SHP77 treated with DMSO at 0.1 percent for 48 hours (cell line): ENCODE measurements around the gene KLHL26.

Experiments used
- DNase-seq: peaks from one replicate; lab custom pipeline; 2025; lab: John Stamatoyannopoulos, UW

KLHL26 gene

DNA sequence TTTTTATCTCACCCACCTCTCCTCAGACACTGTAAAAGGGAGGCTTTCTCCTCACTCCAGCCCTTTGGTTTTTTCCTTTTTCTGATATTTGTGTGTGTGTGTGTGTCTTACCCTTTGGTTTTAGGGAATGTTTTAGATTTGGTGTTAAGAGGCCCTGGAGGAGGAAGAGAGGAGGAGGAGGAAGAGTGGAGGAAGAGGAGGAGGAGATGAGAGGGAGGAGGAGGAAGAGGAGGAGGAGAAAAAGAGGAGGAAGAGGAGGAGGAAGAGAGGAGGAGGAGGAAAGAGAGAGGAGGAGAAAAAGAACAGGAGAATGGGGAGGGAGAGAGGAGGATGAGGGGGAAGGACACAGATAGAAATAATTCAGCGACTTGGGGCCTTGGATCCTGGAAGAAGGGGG is 10.5 kb downstream of the KLHL26 start:
- DNase-seq = no peak

DNA sequence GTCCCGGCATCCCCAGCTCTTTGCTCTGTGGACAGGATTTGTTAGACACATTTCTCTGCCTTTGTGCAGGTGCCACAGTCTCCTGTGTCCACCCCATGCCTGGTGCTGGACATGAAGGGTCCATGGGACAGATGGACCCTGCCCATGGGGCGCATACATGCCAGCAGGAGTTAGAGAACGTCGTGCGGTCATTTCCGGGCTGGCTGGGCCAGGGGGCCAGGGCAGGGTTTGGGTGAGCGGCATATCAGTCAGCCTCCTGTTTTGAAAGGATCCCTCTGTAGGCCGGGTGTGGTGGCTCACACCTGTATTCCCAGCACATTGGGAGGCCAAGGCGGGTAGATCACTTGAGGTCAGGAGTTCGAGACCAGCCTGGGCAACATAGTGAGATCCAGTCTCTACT is 11.0 kb downstream of the KLHL26 start:
- no peak for DNase-seq

DNA sequence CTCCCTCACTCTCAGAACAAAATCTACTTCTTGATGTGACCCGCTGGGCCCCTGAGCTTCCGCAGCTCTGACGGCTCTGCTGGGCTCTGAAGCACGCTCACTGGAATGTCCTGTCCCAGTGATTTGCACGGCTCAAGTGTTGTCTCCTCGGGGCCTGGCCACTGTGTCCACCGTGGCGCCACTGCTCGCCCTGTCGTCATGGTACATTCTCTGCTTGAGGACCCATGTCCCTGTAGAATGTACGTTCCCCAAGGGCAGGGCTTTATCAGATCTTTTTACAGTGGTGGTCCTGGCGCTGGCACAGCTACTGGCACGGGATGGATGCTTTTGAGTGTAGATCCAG is 12.1 kb downstream of the KLHL26 start:
- DNase-seq = no peak

DNA sequence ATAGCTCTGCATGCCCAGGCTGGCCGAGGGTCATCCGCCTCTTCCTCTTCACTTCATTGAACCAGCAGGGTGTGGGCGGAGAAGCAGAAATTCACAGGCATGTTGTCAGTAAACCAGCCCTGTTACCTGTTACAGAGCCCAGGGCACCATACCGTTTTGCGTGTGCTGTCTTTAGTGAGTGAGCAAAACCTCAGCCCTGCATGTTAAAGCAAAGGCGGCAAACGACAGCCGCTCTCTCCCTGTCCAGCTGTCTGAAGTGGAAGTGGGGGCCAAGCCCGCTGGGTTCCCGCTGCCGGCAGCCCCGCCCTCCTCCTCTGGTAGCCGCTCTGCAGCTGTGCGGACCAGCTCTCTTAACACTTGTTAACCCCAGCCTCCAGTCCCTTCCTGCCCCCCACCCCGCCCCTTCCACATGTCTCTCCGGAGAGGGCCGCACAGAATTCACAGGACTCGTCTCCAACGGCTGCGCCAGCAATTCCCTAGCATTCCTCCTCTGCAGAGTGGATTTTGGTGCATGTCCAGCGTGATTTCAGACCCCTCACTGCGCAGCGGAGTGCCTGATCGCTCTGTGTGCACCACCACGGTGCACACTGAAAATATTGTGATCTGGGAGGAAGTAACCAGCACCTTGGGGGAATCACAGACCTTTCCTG is 12.7 kb downstream of the KLHL26 start:
- no peak for DNase-seq

DNA sequence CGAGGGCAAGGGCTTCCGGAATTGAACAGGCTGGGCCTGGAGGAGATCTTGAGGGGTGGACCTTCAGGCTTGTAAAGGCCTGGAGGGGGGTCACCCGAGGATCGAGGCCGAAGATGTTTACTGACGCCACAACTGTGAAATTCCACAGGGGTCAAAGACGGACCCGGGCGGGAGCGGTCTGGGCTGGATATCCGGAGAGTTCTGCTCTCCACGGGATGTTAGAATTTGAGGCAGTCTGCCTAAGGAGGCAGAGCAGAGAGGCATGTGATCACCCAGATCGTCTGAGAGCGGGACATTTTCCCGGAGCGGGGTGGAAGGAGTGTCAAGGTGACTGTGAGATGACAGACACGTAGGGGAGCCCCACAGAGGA is 13.2 kb downstream of the KLHL26 start:
- DNase-seq = no peak

DNA sequence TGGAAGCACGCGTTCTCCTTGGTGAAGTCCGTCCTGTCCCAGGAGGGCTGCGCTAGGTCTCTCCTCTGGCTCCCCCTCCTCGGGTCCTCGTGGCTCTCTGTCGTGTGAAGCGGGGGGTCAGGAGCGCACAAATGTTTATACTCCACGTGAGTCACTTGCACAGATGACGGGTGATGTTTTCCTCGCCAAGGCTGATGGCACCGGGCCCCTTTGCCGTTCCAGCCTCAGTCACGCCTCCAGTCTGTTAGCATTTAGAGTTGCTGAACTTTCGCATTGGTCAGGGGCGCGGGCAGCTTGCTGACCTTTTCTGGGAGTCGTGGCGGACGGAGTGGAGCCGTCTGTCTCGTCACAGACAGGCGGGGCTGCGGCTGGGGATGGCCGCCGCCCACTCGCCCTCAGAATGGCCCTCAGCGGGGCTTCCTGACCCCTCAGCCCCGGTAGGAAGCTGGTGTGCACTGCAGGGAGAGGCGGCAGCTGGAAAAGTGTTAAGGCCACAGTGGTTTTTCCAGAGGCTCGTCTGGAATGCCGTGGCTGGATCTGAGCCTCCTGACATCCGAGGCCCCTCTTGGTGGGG is 13.7 kb downstream of the KLHL26 start:
- no peak for DNase-seq

DNA sequence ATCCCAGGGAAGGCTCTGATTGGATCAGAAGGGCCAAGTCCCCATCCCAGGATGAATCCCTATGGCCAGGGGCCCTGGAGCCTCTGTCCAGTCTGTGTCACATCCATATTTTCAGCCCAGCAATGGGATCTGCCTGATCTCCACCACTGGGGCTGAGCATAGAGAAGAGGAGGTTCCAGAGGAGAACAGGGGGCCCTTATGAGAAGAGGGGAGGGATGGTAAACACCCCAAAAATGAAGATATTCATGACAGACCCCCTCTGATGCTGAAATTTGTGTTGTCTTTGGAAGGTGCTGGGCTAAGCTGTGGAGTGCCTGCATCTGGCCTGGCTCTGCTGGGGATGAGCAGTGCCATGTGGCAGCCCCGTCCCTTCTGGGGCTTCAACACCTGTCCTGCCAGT is 14.5 kb downstream of the KLHL26 start:
- DNase-seq = no peak

DNA sequence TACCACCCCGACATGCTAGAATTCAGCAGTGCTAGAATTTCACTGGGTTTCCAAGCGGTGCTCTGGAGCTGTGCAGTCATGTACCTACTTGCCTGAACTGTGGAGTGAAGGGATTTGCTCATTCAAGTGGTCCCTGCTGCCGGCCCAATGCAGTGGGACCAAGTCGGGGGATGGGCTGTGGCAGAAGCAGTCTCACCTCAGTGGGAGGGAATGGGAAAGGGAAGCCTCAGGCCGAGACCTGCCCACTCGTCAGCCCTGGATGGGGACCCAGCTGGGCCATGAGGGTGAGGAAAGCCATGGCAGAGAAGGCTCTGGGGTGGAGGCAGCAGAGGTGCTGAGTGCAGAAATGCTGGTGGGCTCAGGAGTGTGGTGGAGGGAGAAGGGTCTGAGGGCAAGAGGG is 14.9 kb downstream of the KLHL26 start:
- no peak for DNase-seq

DNA sequence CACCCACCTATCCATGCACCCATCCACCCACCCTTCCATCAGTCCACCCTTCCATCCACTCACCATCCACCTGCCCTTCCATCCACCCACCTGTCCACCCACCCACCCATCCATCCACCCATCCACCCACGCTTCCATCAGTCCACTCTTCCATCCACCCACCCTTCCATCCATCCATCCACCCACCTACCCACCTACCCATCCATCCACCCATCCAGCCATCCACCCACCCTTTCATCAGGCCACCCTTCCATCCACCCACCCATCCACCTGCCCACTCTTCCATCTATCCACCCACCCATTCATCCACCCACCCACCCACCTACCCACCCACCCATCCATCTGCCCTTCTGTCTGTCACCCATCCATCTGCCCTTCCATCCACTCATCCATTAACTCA is 17.0 kb downstream of the KLHL26 start:
- DNase-seq = no peak

DNA sequence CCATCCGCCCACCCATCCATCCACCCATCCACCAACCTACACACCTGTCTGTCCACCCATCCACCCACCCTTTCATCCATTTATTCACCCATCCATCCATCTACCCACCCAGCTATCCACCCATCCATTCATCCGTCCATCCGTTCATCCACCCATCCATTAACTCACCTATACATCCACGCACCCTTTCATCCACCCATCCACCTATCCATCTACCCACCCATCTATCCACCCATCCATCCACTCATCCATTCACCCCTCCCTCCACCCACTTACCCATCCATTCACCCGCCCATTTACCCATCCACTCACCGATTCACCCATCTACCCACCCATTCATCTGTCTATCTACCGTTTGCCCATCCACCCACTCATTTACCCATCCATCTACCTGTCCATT is 17.6 kb downstream of the KLHL26 start:
- DNase-seq = no peak

DNA sequence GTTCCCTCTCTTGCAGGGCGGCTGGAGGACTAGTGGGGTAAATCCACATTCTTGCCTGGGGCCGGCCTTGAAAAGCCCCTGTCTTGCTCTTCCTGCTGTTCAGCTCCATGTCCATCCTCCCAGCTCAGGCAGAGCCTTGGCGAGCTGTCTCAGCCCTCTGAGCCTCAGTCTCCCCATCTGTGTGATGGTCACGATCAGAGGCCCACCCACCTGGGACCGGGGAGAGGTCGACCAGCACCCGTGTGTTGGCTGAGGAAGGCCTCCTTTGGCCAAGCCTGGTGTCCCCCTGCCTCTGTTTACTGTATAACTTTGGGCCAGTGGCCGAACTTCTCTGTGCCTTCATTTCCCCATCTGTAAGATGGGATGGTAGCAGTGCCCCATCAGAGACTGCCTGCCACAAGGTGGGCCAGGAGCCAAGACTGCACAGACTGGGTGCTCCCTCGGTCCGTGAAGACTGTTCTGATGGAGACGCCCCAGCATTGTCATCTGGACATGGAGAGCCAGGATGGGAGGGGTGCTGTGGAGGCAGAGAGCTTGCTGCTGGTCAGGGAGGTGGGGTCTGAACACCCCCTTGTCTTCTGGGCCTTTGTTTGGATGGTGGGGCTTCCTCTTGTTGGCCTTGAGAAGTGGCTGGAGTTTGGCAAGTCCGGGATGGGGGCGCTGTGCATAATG is 18.5 kb downstream of the KLHL26 start:
- DNase-seq = no peak

DNA sequence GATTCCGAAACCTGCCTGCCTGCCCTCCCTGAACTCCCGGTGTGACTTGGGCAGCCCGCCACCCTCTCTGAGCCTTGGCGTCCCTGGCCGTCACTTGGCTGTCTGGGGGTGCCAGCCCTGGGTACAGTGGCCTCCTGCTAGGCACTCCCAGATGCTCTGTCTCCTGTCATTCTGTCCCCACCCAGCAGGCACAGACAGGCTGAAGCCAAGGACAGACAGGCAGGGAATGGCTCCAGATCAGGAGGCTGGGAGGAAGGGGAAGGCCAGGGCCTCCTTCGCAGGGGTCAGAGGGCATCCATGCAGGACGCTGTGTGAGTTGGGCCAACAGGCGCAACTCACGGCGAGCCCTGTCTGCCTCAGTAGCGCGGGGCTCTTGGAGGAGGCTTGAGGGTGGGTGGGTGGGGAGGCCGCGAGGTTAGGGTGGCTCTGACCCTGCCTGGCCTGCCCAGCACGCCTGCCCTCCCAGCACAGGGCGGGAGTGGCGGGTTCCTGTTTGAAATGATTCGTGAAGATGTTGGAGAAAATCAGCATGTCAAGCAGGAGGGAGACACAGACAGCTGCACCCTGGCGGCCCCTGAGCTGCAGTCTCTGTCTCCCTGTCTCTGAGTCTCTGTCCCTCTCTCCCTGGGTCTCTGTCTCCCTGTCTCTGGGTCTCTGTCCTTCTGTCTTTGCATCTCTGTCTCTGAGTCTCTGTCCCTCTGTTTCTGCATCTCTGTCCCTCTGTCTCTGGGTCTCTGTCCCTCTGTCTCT is 19.7 kb downstream of the KLHL26 start:
- DNase-seq = no peak

DNA sequence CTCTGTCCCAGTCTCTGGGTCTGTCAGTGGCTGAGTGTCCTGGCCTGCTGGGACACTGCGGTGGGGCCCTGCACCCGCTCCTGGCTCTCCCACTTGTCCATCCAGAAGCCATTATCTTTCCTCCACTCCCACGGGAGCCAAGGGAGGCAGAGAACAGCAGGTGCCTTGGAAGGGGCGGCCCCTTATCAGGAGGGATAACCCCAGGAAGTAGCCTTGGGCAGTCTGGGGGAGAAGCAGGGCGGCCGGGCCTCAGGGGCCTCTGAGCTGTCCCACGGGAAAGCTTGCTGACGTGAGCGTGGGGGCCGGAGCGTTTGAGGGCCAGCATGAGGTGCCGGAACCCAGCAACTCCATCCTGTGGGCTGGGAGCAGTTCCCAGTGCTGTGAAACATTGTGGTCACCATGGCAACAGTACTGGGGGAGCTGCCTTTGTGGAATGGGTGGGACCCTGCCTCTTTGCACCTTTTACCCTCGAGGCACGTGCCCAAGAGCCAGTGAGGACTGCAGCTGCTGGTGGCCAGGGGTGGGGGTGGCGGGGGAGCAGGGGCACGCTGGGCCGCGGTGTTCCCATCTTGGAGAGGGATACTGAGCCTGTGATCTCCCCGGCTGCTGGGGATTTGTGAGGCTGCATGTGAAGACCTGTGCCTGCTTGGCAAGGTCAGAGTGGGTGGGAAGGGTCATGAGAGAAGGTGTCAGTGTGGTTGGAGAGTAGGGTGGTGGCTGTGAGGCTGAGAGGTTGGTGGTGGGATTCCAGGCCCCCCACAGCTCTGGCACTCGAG is 20.9 kb downstream of the KLHL26 start:
- DNase-seq = no peak

DNA sequence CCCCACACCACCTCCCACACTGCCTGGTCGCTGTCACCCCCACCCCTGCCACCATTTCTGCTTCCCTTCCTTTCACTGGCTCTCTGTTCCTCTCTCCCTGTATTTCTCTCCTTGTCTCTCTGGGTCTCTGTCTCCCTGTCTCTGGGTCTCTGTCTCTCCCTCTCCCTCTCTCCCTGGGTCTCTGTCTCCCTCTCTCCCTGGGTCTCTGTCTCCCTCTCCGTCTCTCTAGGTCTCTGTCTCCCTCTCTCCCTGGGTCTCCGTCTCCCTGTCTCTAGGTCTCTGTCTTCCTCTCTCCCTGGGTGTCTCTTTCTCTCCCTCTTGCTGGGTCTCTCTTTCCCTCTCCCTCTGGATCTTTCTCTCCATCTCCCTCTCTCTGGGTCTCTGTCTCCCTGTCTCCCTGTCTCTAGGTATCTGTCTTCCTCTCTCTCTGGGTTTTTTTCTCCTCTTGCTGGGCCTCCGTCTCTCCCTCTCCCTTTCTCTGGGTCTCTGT is 21.6 kb downstream of the KLHL26 start:
- no peak for DNase-seq

DNA sequence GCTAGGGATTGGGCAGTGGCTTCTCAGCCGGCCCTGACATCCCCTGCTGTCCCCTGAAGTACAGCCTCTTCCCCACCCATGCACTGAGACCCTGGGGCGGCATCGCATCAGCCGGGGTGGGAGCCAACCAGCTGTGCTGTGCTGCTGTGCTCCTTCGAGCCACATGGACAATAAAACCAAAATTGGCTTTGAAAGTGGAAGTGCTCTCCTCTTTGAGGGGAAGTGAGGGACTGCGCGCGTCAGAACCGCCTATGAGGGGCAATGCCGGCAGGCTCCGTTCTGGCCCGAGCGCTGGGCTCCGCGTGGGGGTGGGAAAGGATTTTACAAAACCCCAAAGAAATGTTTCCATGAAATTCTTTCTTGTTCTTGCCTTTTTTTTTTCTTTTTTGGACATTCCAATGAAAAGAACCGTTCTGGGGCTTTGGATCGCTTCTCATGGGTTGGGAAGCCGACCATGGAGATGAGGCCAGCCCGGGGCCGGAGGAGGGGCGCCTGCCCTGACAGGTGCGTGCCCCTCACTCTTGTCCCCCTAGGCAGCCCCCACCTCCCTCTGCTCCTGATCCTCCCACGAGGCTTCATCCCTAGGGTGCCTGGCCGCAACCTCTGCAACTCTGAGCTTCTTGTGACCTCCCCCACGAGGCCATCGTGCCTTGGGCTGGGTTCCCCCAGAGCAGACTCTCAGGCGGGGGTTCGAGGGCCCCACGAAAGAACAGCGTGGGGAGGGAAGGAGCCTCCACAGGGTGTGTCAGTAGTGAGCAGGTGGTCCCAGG is 22.6 kb downstream of the KLHL26 start:
- no peak for DNase-seq

DNA sequence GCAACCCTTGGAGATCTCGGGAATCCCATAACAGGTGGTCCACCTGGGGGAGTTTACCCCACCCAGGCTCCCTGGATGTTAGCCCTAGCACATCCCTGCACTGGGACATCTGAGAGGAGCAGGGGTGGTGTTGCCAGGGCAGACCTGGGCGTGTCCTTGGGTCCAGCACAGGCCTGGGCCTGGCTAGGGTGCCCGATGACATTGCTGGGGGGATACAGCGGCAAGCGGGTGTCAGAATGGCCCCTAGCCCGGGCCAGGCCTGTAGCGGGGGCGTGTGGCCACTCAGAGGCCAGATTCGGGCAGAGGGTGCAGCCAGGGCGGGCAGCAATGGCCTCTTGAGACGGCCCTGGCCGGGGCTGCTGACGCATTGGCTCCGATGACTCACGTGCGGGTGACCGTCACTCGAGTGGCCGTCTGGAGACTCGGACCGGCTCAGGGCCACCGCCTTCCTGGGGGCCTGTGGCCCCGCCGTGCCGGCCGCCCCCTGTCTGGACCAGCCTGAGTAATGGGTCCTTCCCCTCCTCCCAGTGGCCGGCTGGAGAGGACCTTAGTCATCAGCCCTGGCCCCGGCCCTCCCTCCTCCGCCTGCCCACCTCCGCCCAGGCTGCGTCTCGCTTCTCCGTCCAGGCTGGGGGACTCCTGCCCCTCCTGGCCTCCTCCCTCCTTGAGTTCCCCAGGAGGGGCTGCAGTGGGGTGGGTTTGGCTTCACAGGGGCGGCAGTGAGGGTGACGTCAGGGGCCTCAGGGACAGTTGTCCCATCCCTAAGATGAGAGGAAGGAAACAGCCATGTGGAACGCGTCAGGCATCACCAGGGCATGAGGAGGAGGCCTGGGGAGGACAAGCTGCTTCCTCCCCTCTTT is 23.5 kb downstream of the KLHL26 start:
- no peak for DNase-seq

DNA sequence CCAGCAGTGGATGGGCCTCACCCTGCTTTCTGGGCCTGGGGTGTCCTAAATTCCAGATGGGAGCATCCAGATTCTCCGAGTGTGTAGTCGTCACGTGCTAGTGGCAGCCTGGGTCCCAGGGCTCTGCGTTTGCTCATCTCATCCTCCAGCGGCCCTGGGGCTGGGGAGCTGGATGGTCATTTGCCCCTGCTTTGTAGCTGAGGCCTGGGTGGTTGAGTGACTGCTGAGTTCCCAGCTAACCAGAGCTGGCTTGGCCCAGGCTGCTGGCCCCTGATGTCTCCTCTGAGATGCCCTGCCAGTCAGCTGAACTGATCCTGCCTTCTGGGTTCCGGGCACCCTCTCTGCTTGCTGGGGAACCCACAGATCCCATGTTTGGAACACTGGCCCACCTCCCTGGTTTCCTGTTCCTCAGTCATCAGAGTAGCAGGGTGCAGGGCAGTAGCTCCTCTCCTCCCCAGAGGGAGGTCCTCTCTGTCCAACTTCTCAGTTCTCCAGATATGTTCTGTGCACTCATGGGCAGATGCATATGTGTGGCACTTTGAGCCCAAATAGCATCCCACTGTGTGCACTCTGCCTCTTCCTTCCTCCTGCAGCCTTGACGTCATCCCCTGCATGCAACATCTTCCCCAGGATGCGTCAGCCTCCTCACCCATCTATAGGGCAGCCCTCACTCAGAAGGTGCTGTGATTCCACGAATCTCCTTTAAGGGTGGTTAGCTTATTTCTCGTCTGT is 24.3 kb downstream of the KLHL26 start:
- DNase-seq = no peak

DNA sequence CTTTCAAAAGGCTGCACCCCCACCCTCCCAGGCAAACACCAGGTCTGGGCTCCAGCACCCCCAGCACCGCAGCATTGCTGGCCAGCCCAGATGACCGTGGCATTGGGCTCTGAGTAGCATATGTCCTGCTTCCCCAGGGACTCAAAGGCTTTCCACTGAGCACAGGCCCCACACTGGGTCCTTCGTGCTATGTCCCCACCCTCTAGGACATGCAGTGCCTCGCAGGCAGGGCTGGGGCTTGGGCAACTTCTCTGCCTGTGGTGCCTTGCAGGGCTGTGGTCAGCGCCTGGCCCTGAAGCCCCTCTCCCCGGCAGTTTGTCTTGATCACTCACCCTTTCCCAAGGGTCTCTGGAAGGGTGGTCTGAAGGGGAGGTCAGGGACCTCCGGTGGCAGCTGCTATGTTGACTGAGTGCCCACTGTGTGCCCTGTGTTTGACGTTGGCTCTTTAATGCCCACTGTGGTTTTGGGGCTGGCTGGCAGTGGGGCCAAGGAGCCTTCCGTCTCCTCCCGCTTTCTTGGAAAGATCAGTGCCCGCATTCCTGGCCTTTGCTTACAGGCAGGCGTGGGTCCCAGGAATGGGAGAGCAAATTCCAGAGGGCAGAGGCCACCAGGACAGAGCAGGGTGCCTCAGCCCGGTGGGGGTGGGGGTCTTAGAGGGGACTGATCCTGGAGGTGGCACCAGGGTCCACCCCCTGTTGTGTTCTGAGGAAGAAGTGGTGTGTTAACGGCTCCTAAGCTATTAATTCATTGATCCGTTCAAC is 26.3 kb downstream of the KLHL26 start:
- no peak for DNase-seq

DNA sequence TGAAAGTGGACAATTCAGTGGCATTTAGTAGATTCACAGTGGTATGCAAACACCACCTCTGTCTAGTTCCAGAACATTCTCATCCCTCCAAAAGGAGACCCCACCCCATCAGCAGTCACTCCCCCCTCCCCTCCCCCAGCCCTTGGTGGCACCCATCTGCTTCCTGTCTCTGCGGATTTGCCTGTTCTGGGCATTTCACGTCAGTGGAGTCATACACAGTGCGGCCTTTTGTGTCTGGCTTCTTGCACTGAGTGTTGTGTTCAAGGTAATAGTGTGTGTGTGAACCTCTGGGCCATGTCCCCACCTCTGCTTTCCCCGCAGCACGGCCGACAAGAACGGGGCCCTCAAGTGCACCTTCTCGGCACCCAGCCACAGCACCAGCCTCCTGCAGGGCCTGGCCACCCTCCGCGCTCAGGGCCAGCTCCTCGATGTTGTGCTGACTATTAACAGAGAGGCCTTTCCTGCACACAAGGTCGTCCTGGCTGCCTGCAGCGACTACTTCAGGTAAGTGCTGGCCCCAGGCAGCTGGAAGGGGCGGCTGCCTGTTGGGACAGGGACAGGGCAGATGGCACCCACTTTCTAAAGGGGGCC is 27.2 kb downstream of the KLHL26 start:
- DNase-seq = no peak
